GM18870 (cell line): Measurements from ENCODE around the gene MAPT.

Source experiments
- ATAC-seq: cut with Tn5 transposase; IDR thresholded peaks from one replicate; pipeline ENCODE4 v1.9.1; 2021; ENCODE audit warnings: moderate library complexity; ENCODE audit not compliant: unreplicated experiment

Gene MAPT

DNA sequence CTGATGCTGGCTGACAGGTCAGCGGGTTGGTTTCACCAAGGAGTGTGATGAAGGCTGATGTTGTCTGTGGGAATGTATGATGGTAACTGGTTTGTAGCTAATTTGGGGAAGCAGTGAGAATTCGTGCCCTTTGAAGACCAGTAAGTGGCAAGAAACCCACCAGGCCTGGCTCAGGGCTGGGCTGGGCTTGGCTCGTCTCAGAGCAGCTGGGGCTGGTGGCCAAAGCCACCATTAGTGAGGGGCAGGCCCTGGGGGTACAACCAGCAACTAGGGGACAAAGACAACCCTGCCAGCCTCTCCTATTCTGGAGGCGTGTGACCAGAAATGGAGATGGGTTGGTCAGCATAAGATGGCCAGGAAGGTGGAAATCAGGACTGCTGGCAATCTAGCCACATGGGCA is 91.7 kb downstream of the MAPT start:
- ATAC-seq, result no peak

DNA sequence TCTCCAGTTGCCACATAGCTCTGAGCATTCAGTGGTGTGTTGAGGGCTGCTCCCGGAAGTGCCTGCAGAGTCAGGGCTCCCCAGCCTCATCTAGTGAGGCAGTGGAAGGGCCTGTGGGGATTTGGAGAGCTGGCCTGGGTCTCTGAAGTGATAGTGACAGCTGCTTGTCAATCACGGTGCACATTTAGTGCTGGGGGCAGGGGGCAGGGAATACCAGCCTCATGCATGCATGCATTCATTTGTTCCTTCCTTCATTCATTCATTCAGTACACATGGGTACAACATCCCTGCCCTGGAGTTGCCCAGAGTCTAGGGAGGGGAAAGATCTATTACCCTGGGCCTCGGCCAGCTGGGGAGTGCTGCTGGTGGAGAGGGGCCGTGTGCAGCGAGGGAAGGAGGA is 93.4 kb downstream of the MAPT start:
- no peak for ATAC-seq

DNA sequence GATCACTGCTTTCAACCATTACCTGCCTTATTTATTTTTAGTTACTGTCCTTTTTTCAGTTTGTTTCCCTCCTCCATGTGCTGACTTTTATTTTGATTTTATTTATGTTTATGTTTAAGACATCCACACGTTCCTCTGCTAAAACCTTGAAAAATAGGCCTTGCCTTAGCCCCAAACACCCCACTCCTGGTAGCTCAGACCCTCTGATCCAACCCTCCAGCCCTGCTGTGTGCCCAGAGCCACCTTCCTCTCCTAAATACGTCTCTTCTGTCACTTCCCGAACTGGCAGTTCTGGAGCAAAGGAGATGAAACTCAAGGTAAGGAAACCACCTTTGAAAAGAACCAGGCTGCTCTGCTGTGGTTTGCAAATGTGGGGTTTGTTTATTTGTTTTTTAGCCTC is 95.4 kb downstream of the MAPT start:
- no peak for ATAC-seq

DNA sequence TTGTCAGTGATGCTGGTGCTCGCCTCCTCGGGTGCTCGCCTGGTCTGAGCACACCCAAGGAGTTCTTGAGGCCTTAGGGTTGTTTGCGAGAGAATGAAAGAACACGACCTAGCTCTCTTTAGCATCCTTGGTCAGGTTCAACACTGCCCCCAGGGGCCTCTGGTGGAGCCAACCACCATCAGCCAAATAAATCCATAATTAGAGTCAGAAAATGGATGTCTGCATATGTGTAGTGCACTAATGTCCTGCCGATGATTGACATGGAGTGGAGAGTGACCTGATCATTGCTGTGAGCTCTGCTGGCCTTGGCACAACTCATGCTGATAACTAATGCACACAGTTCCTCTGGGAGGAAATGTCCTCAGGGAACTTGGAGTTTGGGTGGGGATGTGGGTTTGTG is 96.5 kb downstream of the MAPT start:
- ATAC-seq, result no peak

DNA sequence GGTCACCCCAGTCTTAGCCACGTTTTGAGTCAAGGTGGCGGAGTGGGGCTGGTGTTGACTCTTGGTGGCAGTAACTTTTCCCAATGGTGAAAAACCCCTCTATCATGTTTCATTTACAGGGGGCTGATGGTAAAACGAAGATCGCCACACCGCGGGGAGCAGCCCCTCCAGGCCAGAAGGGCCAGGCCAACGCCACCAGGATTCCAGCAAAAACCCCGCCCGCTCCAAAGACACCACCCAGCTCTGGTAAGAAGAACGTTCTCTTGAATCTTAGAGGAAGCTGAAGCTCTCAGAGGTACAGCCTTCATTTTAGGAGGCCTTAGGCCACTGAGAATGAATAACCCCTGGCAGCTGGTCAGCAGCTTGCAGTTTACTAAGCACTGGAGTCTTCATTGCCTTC is 97.0 kb downstream of the MAPT start:
- ATAC-seq, result no peak

DNA sequence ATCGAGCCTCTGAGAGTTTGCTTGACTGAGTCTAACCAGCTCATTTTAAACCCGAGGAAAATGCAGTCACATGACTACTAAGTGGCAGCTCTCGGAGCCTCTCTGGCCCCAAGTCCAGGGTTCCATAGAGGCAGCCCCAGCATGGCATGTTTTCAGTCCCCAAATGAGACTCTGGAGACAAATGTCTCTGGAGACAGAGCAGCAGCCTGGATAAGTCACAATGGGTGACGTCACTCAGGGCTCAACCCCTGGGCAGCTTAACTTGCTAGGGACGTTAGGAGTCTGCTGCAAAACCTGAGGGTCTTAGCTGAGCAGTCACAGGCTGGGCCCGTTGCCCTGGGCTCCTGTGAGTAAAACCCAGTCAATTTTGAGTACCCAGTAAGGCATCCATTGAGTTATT is 97.8 kb downstream of the MAPT start:
- no peak for ATAC-seq

DNA sequence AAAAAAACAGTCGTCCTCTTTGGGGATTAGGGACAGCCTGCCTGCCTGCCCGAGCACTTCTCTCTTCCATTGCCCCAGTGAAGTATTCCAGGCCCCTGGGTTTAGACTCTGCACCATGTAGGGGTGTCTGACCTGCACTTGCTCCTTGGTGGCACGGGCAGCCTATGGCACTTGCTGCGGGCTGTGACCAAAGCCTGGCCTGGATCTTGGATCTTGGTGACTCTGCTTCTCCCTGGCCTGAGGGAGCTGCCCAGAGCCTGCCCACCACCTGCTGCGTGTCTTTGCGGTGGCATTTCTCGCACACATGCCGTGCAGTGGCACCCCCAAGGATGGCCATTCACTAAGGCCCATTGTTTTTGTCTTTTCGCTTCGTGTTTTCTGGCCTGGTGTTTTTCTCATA is 98.5 kb downstream of the MAPT start:
- no peak for ATAC-seq

DNA sequence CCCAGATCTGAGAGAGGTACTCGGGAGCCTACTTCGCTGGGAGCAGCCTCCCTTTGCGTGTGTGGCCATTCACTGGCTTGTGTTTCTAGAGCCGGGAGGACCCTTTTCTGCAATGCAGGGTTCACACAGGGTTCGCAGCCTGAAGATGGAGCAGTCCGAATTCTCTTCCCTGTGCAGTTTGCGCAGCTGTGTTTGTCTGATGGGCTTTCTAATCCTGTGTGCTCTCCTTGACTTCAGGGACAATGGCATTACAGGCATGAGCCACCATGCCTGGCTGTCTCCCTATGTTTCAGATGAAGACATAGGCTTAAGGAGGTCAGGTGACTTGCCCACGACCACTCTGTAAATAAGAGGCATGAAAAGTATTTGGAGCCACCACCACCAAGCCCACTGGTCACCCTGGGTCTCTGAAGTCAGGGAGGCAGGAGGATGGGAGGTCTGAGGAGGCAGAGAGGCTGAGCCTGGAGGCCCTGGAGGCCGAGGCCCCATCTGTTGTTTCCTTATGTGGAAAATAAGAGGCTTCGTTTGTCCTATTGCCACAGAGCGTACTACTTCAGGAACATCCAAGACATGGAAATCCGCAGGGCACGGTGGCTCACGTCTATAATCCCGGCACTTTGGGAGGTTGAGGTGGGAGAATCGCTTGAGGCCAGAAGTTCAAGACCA is 99.7 kb downstream of the MAPT start:
- no peak for ATAC-seq

DNA sequence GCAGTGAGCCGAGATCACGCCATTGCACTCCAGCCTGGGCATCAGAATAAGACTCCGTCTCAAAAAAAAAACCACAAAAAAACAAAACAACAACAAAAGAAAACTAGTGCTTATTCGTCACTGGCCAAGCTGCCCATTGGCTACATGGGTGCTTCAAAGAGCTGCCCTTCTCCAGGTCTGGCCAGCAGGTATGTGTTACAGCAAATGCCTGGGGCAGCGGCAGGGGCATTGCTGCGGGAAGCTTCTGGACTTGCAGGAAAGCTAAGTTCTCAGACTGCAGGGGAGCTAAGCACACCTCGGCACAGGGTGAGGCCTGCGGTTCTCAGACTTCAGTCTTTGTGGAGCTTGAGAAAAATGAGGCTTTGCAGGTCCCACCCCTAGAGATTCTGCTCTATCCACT is 100.6 kb downstream of the MAPT start:
- no peak for ATAC-seq

DNA sequence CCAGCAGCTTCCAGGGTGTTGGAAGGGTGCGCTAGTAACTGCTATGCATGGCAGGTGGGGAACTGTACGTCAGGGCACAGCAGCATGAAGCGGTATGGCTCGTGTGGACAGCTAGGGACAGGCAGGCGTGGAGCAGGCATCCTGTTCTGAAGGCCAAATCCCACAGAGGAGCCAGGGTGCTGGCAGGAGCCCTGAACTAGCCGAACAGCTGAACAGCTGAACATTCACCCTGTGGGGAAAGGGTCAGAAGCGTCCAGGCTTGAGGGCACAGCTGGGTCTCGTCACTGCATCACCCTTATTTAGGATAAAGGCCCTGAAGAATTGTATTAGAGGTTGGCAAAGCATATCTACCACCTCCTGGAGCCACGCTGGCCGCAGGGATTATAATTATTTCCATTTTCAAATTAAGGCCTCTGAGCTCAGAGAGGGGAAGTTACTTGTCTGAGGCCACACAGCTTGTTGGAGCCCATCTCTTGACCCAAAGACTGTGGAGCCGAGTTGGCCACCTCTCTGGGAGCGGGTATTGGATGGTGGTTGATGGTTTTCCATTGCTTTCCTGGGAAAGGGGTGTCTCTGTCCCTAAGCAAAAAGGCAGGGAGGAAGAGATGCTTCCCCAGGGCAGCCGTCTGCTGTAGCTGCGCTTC is 101.4 kb downstream of the MAPT start:
- no peak for ATAC-seq

DNA sequence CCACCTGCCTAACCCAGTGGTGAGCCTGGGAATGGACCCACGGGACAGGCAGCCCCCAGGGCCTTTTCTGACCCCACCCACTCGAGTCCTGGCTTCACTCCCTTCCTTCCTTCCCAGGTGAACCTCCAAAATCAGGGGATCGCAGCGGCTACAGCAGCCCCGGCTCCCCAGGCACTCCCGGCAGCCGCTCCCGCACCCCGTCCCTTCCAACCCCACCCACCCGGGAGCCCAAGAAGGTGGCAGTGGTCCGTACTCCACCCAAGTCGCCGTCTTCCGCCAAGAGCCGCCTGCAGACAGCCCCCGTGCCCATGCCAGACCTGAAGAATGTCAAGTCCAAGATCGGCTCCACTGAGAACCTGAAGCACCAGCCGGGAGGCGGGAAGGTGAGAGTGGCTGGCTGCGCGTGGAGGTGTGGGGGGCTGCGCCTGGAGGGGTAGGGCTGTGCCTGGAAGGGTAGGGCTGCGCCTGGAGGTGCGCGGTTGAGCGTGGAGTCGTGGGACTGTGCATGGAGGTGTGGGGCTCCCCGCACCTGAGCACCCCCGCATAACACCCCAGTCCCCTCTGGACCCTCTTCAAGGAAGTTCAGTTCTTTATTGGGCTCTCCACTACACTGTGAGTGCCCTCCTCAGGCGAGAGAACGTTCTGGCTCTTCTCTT is 102.1 kb downstream of the MAPT start:
- ATAC-seq, result no peak

DNA sequence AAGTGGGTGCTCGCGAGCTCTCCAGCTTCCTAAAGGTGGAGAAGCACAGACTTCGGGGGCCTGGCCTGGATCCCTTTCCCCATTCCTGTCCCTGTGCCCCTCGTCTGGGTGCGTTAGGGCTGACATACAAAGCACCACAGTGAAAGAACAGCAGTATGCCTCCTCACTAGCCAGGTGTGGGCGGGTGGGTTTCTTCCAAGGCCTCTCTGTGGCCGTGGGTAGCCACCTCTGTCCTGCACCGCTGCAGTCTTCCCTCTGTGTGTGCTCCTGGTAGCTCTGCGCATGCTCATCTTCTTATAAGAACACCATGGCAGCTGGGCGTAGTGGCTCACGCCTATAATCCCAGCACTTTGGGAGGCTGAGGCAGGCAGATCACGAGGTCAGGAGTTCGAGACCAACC is 102.8 kb downstream of the MAPT start:
- no peak for ATAC-seq

DNA sequence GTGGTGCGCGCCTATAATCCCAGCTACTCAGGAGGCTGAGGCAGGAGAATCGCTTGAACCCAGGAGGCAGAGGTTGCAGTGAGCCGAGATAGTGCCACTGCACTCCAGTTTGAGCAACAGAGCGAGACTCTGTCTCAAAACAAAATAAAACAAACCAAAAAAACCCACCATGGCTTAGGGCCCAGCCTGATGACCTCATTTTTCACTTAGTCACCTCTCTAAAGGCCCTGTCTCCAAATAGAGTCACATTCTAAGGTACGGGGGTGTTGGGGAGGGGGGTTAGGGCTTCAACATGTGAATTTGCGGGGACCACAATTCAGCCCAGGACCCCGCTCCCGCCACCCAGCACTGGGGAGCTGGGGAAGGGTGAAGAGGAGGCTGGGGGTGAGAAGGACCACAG is 103.3 kb downstream of the MAPT start:
- no peak for ATAC-seq

DNA sequence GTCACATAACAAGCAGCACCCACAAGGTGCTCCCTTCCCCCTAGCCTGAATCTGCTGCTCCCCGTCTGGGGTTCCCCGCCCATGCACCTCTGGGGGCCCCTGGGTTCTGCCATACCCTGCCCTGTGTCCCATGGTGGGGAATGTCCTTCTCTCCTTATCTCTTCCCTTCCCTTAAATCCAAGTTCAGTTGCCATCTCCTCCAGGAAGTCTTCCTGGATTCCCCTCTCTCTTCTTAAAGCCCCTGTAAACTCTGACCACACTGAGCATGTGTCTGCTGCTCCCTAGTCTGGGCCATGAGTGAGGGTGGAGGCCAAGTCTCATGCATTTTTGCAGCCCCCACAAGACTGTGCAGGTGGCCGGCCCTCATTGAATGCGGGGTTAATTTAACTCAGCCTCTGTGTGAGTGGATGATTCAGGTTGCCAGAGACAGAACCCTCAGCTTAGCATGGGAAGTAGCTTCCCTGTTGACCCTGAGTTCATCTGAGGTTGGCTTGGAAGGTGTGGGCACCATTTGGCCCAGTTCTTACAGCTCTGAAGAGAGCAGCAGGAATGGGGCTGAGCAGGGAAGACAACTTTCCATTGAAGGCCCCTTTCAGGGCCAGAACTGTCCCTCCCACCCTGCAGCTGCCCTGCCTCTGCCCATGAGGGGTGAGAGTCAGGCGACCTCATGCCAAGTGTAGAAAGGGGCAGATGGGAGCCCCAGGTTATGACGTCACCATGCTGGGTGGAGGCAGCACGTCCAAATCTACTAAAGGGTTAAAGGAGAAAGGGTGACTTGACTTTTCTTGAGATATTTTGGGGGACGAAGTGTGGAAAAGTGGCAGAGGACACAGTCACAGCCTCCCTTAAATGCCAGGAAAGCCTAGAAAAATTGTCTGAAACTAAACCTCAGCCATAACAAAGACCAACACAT is 104.9 kb downstream of the MAPT start, which contains the start of gene STH:
Gene STH (plus strand): TSS at position 264 of the 913 bp plus-strand sequence. CDS start 30 bp downstream, at position 294.
- no peak for ATAC-seq

DNA sequence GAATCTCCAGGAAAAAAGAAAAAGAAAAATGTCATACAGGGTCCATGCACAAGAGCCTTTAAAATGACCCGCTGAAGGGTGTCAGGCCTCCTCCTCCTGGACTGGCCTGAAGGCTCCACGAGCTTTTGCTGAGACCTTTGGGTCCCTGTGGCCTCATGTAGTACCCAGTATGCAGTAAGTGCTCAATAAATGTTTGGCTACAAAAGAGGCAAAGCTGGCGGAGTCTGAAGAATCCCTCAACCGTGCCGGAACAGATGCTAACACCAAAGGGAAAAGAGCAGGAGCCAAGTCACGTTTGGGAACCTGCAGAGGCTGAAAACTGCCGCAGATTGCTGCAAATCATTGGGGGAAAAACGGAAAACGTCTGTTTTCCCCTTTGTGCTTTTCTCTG is 105.5 kb downstream of the MAPT start:
- ATAC-seq, result no peak

DNA sequence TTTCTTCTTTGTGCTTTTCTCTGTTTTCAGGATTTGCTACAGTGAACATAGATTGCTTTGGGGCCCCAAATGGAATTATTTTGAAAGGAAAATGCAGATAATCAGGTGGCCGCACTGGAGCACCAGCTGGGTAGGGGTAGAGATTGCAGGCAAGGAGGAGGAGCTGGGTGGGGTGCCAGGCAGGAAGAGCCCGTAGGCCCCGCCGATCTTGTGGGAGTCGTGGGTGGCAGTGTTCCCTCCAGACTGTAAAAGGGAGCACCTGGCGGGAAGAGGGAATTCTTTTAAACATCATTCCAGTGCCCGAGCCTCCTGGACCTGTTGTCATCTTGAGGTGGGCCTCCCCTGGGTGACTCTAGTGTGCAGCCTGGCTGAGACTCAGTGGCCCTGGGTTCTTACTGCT is 105.9 kb downstream of the MAPT start:
- ATAC-seq, result no peak

DNA sequence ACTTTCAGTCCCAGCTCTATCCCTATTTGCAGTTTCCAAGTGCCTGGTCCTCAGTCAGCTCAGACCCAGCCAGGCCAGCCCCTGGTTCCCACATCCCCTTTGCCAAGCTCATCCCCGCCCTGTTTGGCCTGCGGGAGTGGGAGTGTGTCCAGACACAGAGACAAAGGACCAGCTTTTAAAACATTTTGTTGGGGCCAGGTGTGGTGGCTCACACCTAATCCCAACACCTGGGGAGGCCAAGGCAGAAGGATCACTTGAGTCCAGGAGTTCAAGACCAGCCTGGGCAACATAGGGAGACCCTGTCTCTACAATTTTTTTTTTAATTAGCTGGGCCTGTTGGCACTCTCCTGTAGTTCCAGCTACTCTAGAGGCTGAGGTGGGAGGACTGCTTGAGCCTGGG is 106.4 kb downstream of the MAPT start:
- ATAC-seq, result no peak

DNA sequence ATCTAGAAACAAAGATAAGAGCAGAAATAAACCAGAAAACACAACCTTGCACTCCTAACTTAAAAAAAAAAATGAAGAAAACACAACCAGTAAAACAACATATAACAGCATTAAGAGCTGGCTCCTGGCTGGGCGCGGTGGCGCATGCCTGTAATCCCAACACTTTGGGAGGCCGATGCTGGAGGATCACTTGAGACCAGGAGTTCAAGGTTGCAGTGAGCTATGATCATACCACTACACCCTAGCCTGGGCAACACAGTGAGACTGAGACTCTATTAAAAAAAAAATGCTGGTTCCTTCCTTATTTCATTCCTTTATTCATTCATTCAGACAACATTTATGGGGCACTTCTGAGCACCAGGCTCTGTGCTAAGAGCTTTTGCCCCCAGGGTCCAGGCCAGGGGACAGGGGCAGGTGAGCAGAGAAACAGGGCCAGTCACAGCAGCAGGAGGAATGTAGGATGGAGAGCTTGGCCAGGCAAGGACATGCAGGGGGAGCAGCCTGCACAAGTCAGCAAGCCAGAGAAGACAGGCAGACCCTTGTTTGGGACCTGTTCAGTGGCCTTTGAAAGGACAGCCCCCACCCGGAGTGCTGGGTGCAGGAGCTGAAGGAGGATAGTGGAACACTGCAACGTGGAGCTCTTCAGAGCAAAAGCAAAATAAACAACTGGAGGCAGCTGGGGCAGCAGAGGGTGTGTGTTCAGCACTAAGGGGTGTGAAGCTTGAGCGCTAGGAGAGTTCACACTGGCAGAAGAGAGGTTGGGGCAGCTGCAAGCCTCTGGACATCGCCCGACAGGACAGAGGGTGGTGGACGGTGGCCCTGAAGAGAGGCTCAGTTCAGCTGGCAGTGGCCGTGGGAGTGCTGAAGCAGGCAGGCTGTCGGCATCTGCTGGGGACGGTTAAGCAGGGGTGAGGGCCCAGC is 107.3 kb downstream of the MAPT start:
- no peak for ATAC-seq

DNA sequence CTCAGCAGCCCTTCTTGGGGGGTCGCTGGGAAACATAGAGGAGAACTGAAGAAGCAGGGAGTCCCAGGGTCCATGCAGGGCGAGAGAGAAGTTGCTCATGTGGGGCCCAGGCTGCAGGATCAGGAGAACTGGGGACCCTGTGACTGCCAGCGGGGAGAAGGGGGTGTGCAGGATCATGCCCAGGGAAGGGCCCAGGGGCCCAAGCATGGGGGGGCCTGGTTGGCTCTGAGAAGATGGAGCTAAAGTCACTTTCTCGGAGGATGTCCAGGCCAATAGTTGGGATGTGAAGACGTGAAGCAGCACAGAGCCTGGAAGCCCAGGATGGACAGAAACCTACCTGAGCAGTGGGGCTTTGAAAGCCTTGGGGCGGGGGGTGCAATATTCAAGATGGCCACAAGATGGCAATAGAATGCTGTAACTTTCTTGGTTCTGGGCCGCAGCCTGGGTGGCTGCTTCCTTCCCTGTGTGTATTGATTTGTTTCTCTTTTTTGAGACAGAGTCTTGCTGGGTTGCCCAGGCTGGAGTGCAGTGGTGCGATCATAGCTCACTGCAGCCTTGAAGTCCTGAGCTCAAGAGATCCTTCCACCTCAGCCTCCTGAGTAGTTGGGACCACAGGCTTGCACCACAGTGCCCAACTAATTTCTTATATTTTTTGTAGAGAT is 108.1 kb downstream of the MAPT start:
- ATAC-seq, result no peak

DNA sequence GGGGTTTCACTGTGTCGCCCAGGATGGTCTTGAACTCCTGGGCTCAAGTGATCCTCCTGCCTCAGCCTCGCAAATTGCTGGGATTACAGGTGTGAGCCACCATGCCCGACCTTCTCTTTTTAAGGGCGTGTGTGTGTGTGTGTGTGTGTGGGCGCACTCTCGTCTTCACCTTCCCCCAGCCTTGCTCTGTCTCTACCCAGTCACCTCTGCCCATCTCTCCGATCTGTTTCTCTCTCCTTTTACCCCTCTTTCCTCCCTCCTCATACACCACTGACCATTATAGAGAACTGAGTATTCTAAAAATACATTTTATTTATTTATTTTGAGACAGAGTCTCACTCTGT is 108.6 kb downstream of the MAPT start:
- no peak for ATAC-seq
